Cerebellar nuclear complex (tissue), 1 donor: ENCODE data around the gene MOXD1.
A peak's percentile ranks its signal among the peaks of the same experiment; 100 is the strongest.
"Not testable (repeated sequence)": the region's sequence is repeated elsewhere in the genome, so short reads cannot be mapped to it uniquely, and the experiment has no call there.

Experiments used
- DNase-seq, 2 experiments: peaks; one replicate each; lab custom pipeline; 2025; lab: John Stamatoyannopoulos, UW

MOXD1 gene

GRCh38 chr6:132282696-132283095 lies 118.6 kb downstream of the MOXD1 start:
- DNase-seq, result no peak

- DNase-seq, result no peak
Measured at GRCh38 chr6:132280436-132280835, 120.8 kb downstream of the MOXD1 start.

- peak in 1 of 2 experiments; percentile 27 for DNase-seq
Measured at GRCh38 chr6:132279592-132280139, 121.6 kb downstream of the MOXD1 start.

GRCh38 chr6:132275066-132275970 lies 126.0 kb downstream of the MOXD1 start:
- no peak for DNase-seq

GRCh38 chr6:132272776-132273175 lies 128.5 kb downstream of the MOXD1 start:
- no peak for DNase-seq

GRCh38 chr6:132270726-132271402 lies 130.4 kb downstream of the MOXD1 start:
- DNase-seq, result no peak

- DNase-seq, result not testable (repeated sequence)
Measured at GRCh38 chr6:132268666-132269065, 132.6 kb downstream of the MOXD1 start.

GRCh38 chr6:132268209-132268608 lies 133.1 kb downstream of the MOXD1 start:
- no peak for DNase-seq

- DNase-seq, result no peak
Measured at GRCh38 chr6:132265451-132266097, 135.7 kb downstream of the MOXD1 start.

- no peak for DNase-seq
Measured at GRCh38 chr6:132264021-132264500, 137.2 kb downstream of the MOXD1 start.

- DNase-seq, result no peak
Measured at GRCh38 chr6:132261354-132261753, 139.9 kb downstream of the MOXD1 start.

- DNase-seq, result no peak
Measured at GRCh38 chr6:132259070-132259469, 142.2 kb downstream of the MOXD1 start.

- DNase-seq, result no peak
Measured at GRCh38 chr6:132257561-132257960, 143.7 kb downstream of the MOXD1 start.

GRCh38 chr6:132256457-132256856 lies 144.8 kb downstream of the MOXD1 start:
- no peak for DNase-seq

- DNase-seq, result no peak
Measured at GRCh38 chr6:132253906-132254305, 147.4 kb downstream of the MOXD1 start.

- DNase-seq, result no peak
Measured at GRCh38 chr6:132253211-132253610, 148.1 kb downstream of the MOXD1 start.

- DNase-seq, result no peak
Measured at GRCh38 chr6:132252113-132252512, 149.2 kb downstream of the MOXD1 start.

- no peak for DNase-seq
Measured at GRCh38 chr6:132251711-132252110, 149.6 kb downstream of the MOXD1 start.

- no peak for DNase-seq
Measured at GRCh38 chr6:132247381-132248159, 153.7 kb downstream of the MOXD1 start.

- no peak for DNase-seq
Measured at GRCh38 chr6:132246632-132247270, 154.5 kb downstream of the MOXD1 start.

GRCh38 chr6:132246120-132246617 lies 155.1 kb downstream of the MOXD1 start:
- DNase-seq, result no peak
